ENCODE data around the gene MGAT5B. TPM values are rescaled to one million over a fixed set of nuclear protein-coding genes. Genes with fewer than 3 reads are reported as not detected.

MGAT5B gene
- total and polyA plus RNA-seq, 2 of the 13 experiments (the other 11 are each of a cell fraction or from before 2014, with no cell fraction given), result 0.07 to 0.13 TPM

DNA sequence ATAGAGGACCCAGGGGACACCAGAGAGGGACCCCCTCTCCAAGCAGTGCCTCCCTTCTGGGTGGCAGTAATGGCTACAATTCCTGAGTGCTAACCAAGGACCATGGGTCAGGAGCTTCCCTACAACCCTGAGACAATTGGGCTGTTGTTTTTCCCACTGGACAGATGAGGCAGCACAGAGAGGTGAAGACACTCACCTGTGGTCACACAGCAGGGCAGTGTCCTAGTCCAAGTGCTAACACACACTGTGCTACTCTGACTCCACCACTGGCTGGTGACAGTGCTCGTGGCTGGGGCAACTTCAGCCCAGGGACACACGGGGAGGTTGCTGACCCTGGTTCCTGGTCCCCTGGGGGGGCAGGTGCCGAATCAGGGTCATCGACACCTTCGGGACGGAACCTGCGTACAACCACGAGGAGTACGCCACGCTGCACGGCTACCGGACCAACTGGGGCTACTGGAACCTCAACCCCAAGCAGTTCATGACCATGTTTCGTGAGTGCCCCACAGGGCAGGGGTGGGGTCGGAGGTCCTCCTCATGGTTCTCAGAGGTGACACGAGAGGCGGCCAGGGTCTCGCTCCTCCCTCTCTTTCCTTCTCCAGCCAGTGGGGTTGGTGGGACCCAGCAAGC lies 58.1 kb downstream of the MGAT5B start:
- Histone ChIP-seq H4K20me1 (ENCODE audit: insufficient read depth, low read length) (peaks cover under 1% of the 10 kb centered on the region), H3K27me3 (ENCODE audit: control insufficient read depth in 1 of 2, insufficient read depth in 2 of 2, low read length in 2 of 2) (peaks cover 10 to 75% of the 10 kb centered on the region in 2 experiments), H3K36me3 (replicated peaks in 1 of 2; ENCODE audit: control insufficient read depth in 1 of 2, insufficient read depth in 2 of 2, low read length in 2 of 2) (no peaks in the 10 kb centered on the region), H3K9ac (ENCODE audit: insufficient read depth, low read depth, low read length) (no peak overlapping the region), H3K79me2 (ENCODE audit: insufficient read depth, low read length) (no peaks in the 10 kb centered on the region), H3K9me3 (ENCODE audit: low read length) (no peaks in the 10 kb centered on the region), H3K27ac (ENCODE audit: extremely low read length, insufficient read depth, low read length) (no peak overlapping the region), H3K4me1 (ENCODE audit: insufficient read depth, low read length) (no peaks in the 10 kb centered on the region), H3K4me2 (ENCODE audit: low read depth, low read length) (no peak overlapping the region), H2AFZ (ENCODE audit: low read length) (no peak overlapping the region), H3K4me3 (replicated peaks in 1 of 3; ENCODE audit: insufficient read depth in 1 of 3, low read depth in 2 of 3, low read length in 3 of 3) (no peak overlapping the region)
- intact Hi-C loops (cut with micrococcal nuclease; ENCODE audit: unreplicated experiment), result no loop called here
- no peak for ATAC-seq
- no peak for FAIRE-seq
- WGBS (ENCODE audit: low lambda C conversion rate), result 77% methylated on average over 9 of the region's 17 CpGs
- TF ChIP-seq, protein P1, sequence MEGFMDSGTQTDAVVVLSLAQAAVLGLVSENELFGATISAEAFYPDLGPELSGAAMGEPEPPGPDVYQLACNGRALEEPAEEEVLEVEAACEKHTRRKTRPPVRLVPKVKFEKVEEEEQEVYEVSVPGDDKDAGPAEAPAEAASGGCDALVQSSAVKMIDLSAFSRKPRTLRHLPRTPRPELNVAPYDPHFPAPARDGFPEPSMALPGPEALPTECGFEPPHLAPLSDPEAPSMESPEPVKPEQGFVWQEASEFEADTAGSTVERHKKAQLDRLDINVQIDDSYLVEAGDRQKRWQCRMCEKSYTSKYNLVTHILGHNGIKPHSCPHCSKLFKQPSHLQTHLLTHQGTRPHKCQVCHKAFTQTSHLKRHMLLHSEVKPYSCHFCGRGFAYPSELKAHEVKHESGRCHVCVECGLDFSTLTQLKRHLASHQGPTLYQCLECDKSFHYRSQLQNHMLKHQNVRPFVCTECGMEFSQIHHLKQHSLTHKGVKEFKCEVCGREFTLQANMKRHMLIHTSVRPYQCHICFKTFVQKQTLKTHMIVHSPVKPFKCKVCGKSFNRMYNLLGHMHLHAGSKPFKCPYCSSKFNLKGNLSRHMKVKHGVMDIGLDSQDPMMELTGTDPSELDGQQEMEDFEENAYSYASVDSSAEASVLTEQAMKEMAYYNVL (CRISPR knock-in tag; IDR thresholded peaks at IDR 0.05; ENCODE audit: borderline replicate concordance), result no peak
- TF ChIP-seq ZMYM4 (CRISPR knock-in tag; IDR thresholded peaks at IDR 0.05), result no peak
- no peak for TF ChIP-seq NAIF1 (CRISPR knock-in tag; IDR thresholded peaks at IDR 0.05; ENCODE audit: borderline replicate concordance)
- peak; percentile 98 for TF ChIP-seq ZNF768 (CRISPR knock-in tag; IDR thresholded peaks at IDR 0.05)
- TF ChIP-seq, protein P2, sequence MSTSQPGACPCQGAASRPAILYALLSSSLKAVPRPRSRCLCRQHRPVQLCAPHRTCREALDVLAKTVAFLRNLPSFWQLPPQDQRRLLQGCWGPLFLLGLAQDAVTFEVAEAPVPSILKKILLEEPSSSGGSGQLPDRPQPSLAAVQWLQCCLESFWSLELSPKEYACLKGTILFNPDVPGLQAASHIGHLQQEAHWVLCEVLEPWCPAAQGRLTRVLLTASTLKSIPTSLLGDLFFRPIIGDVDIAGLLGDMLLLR (CRISPR knock-in tag; IDR thresholded peaks at IDR 0.05), result no peak
- TF ChIP-seq, protein P3, sequence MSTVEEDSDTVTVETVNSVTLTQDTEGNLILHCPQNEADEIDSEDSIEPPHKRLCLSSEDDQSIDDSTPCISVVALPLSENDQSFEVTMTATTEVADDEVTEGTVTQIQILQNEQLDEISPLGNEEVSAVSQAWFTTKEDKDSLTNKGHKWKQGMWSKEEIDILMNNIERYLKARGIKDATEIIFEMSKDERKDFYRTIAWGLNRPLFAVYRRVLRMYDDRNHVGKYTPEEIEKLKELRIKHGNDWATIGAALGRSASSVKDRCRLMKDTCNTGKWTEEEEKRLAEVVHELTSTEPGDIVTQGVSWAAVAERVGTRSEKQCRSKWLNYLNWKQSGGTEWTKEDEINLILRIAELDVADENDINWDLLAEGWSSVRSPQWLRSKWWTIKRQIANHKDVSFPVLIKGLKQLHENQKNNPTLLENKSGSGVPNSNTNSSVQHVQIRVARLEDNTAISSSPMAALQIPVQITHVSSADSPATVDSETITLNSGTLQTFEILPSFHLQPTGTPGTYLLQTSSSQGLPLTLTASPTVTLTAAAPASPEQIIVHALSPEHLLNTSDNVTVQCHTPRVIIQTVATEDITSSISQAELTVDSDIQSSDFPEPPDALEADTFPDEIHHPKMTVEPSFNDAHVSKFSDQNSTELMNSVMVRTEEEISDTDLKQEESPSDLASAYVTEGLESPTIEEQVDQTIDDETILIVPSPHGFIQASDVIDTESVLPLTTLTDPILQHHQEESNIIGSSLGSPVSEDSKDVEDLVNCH (CRISPR knock-in tag; IDR thresholded peaks at IDR 0.05), result no peak
- CTCF ChIA-PET (ENCODE audit: low intra/inter-chr PET ratio, low total read pairs), result no interaction called here
- BruUV-seq (replicated peaks), result no TSS peak
- in situ Hi-C loops (cut with HindIII; ENCODE audit: extremely low pct_ligation_motif_present, low pct_unique_long_range_greater_than_20kb), result no loop called here
- POLR2A ChIA-PET, result no interaction called here
- no peak for DNase-seq (ENCODE audit: low spot score)

Data from HepG2 (cell line).